IMR-90 (cell line): Measurements from ENCODE around the gene GPR17. TPM values are rescaled to one million over a fixed set of nuclear protein-coding genes. Genes with fewer than 3 reads are reported as not detected.
A peak's percentile ranks its signal among the peaks of the same experiment; 100 is the strongest.

Experiments
- ATAC-seq: fragments of 200-7000 bp; cut with Tn5 transposase; 2 replicates; pipeline ENCODE4 v1.9.1; 2020; ENCODE audit warnings: low read depth, mild to moderate bottlenecking, moderate library complexity
- BruUV-seq: library from RNA; stranded (reverse); fragments of 400-500 nt; replicated peaks from 2 replicates; lab custom pipeline; 2021; lab: Mats Ljungman, UMichigan
- CTCF ChIA-PET: fragments of 300-600 bp; formaldehyde crosslinking; extraction: SDS; loops from one replicate; lab custom pipeline; 2021; ENCODE audit warnings: antibody characterized with exemption; lab: Yijun Ruan, JAX
- POLR2A ChIA-PET: fragments of 300-600 bp; sonication (Branson Sonifier 250); formaldehyde crosslinking; loops from one replicate; lab custom pipeline; 2022; ENCODE audit warnings: antibody characterized with exemption; ENCODE audit not compliant: unreplicated experiment; lab: Charles Lee
- DNase-seq: peaks from one replicate; pipeline ENCODE4 v3.0.0; 2013
- H2AFZ ChIP-seq: replicated peaks from 2 replicates; pipeline ENCODE3; 2013; ENCODE audit warnings: low read length, mild to moderate bottlenecking; ENCODE audit not compliant: poor library complexity
- H2AK5ac ChIP-seq: 2 replicates; pipeline ENCODE4 v1.6.1; 2013; ENCODE audit warnings: low read depth, low read length, inconsistent platforms
- H2AK9ac ChIP-seq: replicated peaks from 2 replicates; pipeline ENCODE3; 2013; ENCODE audit warnings: mild to moderate bottlenecking, low read depth, low read length, moderate library complexity; ENCODE audit not compliant: poor library complexity
- H2BK120ac ChIP-seq: 2 replicates; pipeline ENCODE4 v1.6.1; 2013; ENCODE audit warnings: low read depth, low read length, inconsistent platforms
- H2BK15ac ChIP-seq: 3 replicates; pipeline ENCODE4 v1.6.1; 2013; ENCODE audit warnings: low read depth, low read length, inconsistent platforms
- H2BK20ac ChIP-seq: 2 replicates; pipeline ENCODE4 v1.6.1; 2013; ENCODE audit warnings: low read depth, mild to moderate bottlenecking, inconsistent platforms, low read length, moderate library complexity
- H2BK5ac ChIP-seq: 2 replicates; pipeline ENCODE4 v1.6.1; 2013; ENCODE audit warnings: mild to moderate bottlenecking, low read depth, low read length, inconsistent platforms; ENCODE audit not compliant: poor library complexity, severe bottlenecking
- H3K14ac ChIP-seq: replicated peaks from 2 replicates; pipeline ENCODE4 v1.6.1; 2013; ENCODE audit warnings: low read depth, low read length, inconsistent platforms
- H3K18ac ChIP-seq: 2 replicates; pipeline ENCODE4 v1.6.1; 2013; ENCODE audit warnings: low read depth, low read length, control low read depth
- H3K23ac ChIP-seq: 2 replicates; pipeline ENCODE4 v1.6.1; 2013; ENCODE audit warnings: low read depth, low read length, inconsistent platforms
- H3K27ac ChIP-seq: 2 replicates; pipeline ENCODE4 v1.5.1; 2013; ENCODE audit warnings: mild to moderate bottlenecking, control low read depth, low read length; ENCODE audit not compliant: insufficient read depth
- H3K27me3 ChIP-seq: 2 replicates; pipeline ENCODE4 v1.6.1; 2013; ENCODE audit warnings: low read length; ENCODE audit not compliant: control insufficient read depth, insufficient read depth
- H3K36me3 ChIP-seq: 2 replicates; pipeline ENCODE4 v1.6.1; 2013; ENCODE audit warnings: low read length, mixed read lengths; ENCODE audit not compliant: control insufficient read depth, insufficient read depth
- H3K4ac ChIP-seq: 2 replicates; pipeline ENCODE4 v1.6.1; 2013; ENCODE audit warnings: low read depth, low read length, inconsistent platforms
- H3K4me1 ChIP-seq: 2 replicates; pipeline ENCODE4 v1.6.1; 2013; ENCODE audit warnings: low read length, mixed read lengths; ENCODE audit not compliant: control insufficient read depth, insufficient read depth
- H3K4me2 ChIP-seq: 2 replicates; pipeline ENCODE4 v1.6.1; 2013; ENCODE audit warnings: low read depth, mild to moderate bottlenecking, control low read depth, low read length, moderate library complexity
- H3K4me3 ChIP-seq: 2 replicates; pipeline ENCODE4 v1.5.1; 2013; ENCODE audit warnings: low read depth, mild to moderate bottlenecking, control low read depth, low read length, moderate library complexity; ENCODE audit not compliant: insufficient read depth
- H3K56ac ChIP-seq: 2 replicates; pipeline ENCODE4 v1.6.1; 2013; ENCODE audit warnings: low read length, inconsistent platforms; ENCODE audit not compliant: insufficient read depth; ENCODE audit errors: extremely low read depth
- H3K79me1 ChIP-seq, 2 experiments: 2 replicates each; pipeline ENCODE4 v1.6.1; 2013; ENCODE audit warnings: low read length in 2 of 2, inconsistent platforms in 1 of 2, low read depth in 1 of 2
- H3K9ac ChIP-seq: 2 replicates; pipeline ENCODE4 v1.6.1; 2013; ENCODE audit warnings: low read depth, low read length, control low read depth
- H3K9me1 ChIP-seq: 2 replicates; pipeline ENCODE4 v1.6.1; 2013; ENCODE audit warnings: low read length, inconsistent platforms; ENCODE audit not compliant: insufficient read depth
- H3K9me3 ChIP-seq: 2 replicates; pipeline ENCODE4 v1.6.1; 2013; ENCODE audit warnings: low read length; ENCODE audit not compliant: control insufficient read depth, insufficient read depth
- H4K20me1 ChIP-seq: 2 replicates; pipeline ENCODE4 v1.6.1; 2013; ENCODE audit warnings: low read length, inconsistent platforms; ENCODE audit not compliant: insufficient read depth
- H4K5ac ChIP-seq: 2 replicates; pipeline ENCODE4 v1.6.1; 2013; ENCODE audit warnings: mild to moderate bottlenecking, low read depth, low read length, control low read depth
- H4K8ac ChIP-seq, 2 experiments: 2 replicates each; pipeline ENCODE4 v1.6.1; 2013; ENCODE audit warnings: low read depth in 2 of 2, low read length in 2 of 2, control low read depth in 1 of 2, inconsistent platforms in 1 of 2
- H4K91ac ChIP-seq: 2 replicates; pipeline ENCODE4 v1.6.1; 2013; ENCODE audit warnings: low read depth, low read length, inconsistent platforms; ENCODE audit not compliant: insufficient read depth
- BHLHE40 ChIP-seq: fragments of 150-350 bp; IDR thresholded peaks from 2 replicates; pipeline ENCODE4 v1.6.1; 2016; ENCODE audit warnings: mild to moderate bottlenecking, low read depth, low read length
- CEBPB ChIP-seq: IDR thresholded peaks from 2 replicates; pipeline ENCODE4 v1.6.1; 2012; ENCODE audit warnings: low read depth, low read length, improper control_type of control experiment
- CHD1 ChIP-seq: IDR thresholded peaks from 2 replicates; pipeline ENCODE4 v1.6.1; 2012; ENCODE audit warnings: low read depth, low read length, improper control_type of control experiment
- CTCF ChIP-seq: conservative IDR thresholded peaks from 2 replicates; pipeline ENCODE4 v1.5.1; 2012; ENCODE audit warnings: mild to moderate bottlenecking, low read depth, low read length, improper control_type of control experiment
- ELK1 ChIP-seq: fragments of 150-350 bp; IDR thresholded peaks from 2 replicates; pipeline ENCODE4 v1.6.1; 2016; ENCODE audit warnings: low read depth, mild to moderate bottlenecking, low read length, moderate library complexity, borderline replicate concordance
- FOS ChIP-seq: fragments of 150-350 bp; IDR thresholded peaks from 2 replicates; pipeline ENCODE4 v1.6.1; 2016; ENCODE audit warnings: low read depth, low read length
- MAFK ChIP-seq: IDR thresholded peaks from 2 replicates; pipeline ENCODE4 v1.6.1; 2012; ENCODE audit warnings: low read depth, low read length, improper control_type of control experiment
- MAZ ChIP-seq: IDR thresholded peaks from 2 replicates; pipeline ENCODE4 v1.6.1; 2012; ENCODE audit warnings: low read depth, mild to moderate bottlenecking, low read length, improper control_type of control experiment, moderate library complexity, borderline replicate concordance
- MXI1 ChIP-seq: IDR thresholded peaks from 2 replicates; pipeline ENCODE4 v1.6.1; 2012; ENCODE audit warnings: low read depth, mild to moderate bottlenecking, low read length, moderate library complexity, borderline replicate concordance
- NFE2L2 ChIP-seq: fragments of 150-350 bp; IDR thresholded peaks from 2 replicates; pipeline ENCODE4 v1.6.1; 2016; ENCODE audit warnings: low read depth, mild to moderate bottlenecking, low read length
- POLR2A ChIP-seq: IDR thresholded peaks from 2 replicates; pipeline ENCODE4 v1.6.1; 2012; ENCODE audit warnings: mild to moderate bottlenecking, low read depth, low read length
- RAD21 ChIP-seq: IDR thresholded peaks from 2 replicates; pipeline ENCODE4 v1.6.1; 2012; ENCODE audit warnings: low read length, improper control_type of control experiment
- RCOR1 ChIP-seq: IDR thresholded peaks from 2 replicates; pipeline ENCODE4 v1.6.1; 2012; ENCODE audit warnings: mild to moderate bottlenecking, low read length, improper control_type of control experiment; ENCODE audit not compliant: insufficient replicate concordance
- RFX5 ChIP-seq: IDR thresholded peaks from 2 replicates; pipeline ENCODE4 v1.8.0; 2012; ENCODE audit warnings: low read depth, mild to moderate bottlenecking, low read length, moderate library complexity
- SMC3 ChIP-seq: fragments of 150-350 bp; IDR thresholded peaks from 2 replicates; pipeline ENCODE4 v1.6.1; 2016; ENCODE audit warnings: low read depth, mild to moderate bottlenecking, antibody characterized with exemption, low read length, moderate library complexity
- USF2 ChIP-seq: fragments of 150-350 bp; IDR thresholded peaks from 2 replicates; pipeline ENCODE4 v1.6.1; 2017; ENCODE audit warnings: mild to moderate bottlenecking, antibody characterized with exemption, low read length, low read depth
- WGBS, 2 experiments: methylation state at CpG; one replicate each; pipeline versions ENCODE4 v1.1.5 to v1.1.7; 2013; ENCODE audit warnings: missing lambda C conversion rate in 2 of 2; ENCODE audit not compliant: insufficient read length in 1 of 2; ENCODE audit errors: extremely low coverage in 2 of 2; 5-methylcytosine and 5-hydroxymethylcytosine counted together
- dilution Hi-C: fragments of 300-500 bp; cut with HindIII; formaldehyde crosslinking; loops from one replicate; pipeline ENCODE4 v1.14.3; 2018; ENCODE audit warnings: low sequenced_read_pairs; ENCODE audit not compliant: unreplicated experiment
- in situ Hi-C: fragments of 300-500 bp; cut with MboI; formaldehyde crosslinking; loops from 3 replicates; pipeline ENCODE4 v1.14.3; 2019; ENCODE audit warnings: low sequenced_read_pairs, inconsistent platforms, mixed read lengths
- intact Hi-C: fragments of 100-400 bp; cut with micrococcal nuclease; formaldehyde crosslinking; loops from 2 replicates; pipeline ENCODE4 v1.10.0; 2022
- polyA plus RNA-seq, 3 experiments: library from polyadenylated mRNA; depleted of rRNA; stranded (reverse); fragments of >200 nt; gene quantifications; 2 replicates each; pipeline ENCODE4 v1.2.3, GENCODE V29; 2012; ENCODE audit warnings: low replicate concordance in 1 of 3
- total RNA-seq: library from RNA; depleted of rRNA; stranded (reverse); fragments of >200 nt; gene quantifications from 2 replicates; pipeline ENCODE4 v1.2.3, GENCODE V29; 2012

Gene GPR17
- total and polyA plus RNA-seq, 2 of the 4 experiments (the other 2 are of a cell fraction): not detected

GRCh38 chr2:127694986-127695385, 49.0 kb downstream of the GPR17 start:
- Histone ChIP-seq H4K5ac (no peak overlapping the region), H2BK120ac (no peak overlapping the region), H2BK20ac (no peak overlapping the region), H3K23ac (no peak overlapping the region), H4K91ac (no peak overlapping the region), H3K4me1 (no peaks in the 10 kb centered on the region), H2BK15ac (no peak overlapping the region), H3K4me2 (no peak overlapping the region), H3K18ac (no peak overlapping the region), H3K27ac (no peak overlapping the region), H3K14ac (no peak overlapping the region), H4K20me1 (no peaks in the 10 kb centered on the region), H3K79me1 (peaks cover 0 to 3% of the 10 kb centered on the region in 2 experiments; a peak in 1 of 4 replicates), H2AFZ (peak overlapping the region; percentile 43), H3K27me3 (no peaks in the 10 kb centered on the region), H3K9ac (no peak overlapping the region), H3K36me3 (no peaks in the 10 kb centered on the region), H2AK9ac (no peak overlapping the region), H3K56ac (no peak overlapping the region), H3K4ac (no peak overlapping the region), H3K9me3 (peaks cover 6% of the 10 kb centered on the region), H4K8ac (no peak overlapping the region), H3K4me3 (no peak overlapping the region), H2AK5ac (no peak overlapping the region), H2BK5ac (no peak overlapping the region), H3K9me1 (peaks cover 3% of the 10 kb centered on the region; the same call in 1 of the 2 replicates)
- in situ Hi-C loops: no loop called here
- dilution Hi-C loops: no loop called here
- ChIA-PET CTCF (interaction anchor here (0.6 kb wide), 1 partner anchor 20 kb away, joined by 3 read pairs; no protein-coding TSS in a partner anchor), POLR2A (no interaction called here)
- no TSS peak for BruUV-seq
- no peak for TF ChIP-seq RCOR1
- TF ChIP-seq FOS: no peak
- no peak for TF ChIP-seq USF2
- TF ChIP-seq RFX5: no peak
- no peak for TF ChIP-seq RAD21
- no peak for TF ChIP-seq POLR2A
- no peak for TF ChIP-seq CEBPB
- no peak for TF ChIP-seq NFE2L2
- no peak for TF ChIP-seq MAFK
- no peak for TF ChIP-seq CTCF
- TF ChIP-seq ELK1: no peak
- TF ChIP-seq SMC3: no peak
- no peak for TF ChIP-seq BHLHE40
- no peak for TF ChIP-seq MAZ
- TF ChIP-seq MXI1: no peak
- TF ChIP-seq CHD1: no peak
- DNase-seq (peak; percentile 17), ATAC-seq (peak; percentile 24; the same call in 1 of the 2 replicates)
- intact Hi-C loops: loop anchor here (1.0 kb wide), 1 partner anchor 104 kb away; no protein-coding TSS in a partner anchor
- WGBS, 2 experiments: 97% methylated on average over 5 of the region's 9 CpGs; no CpG with 5 or more reads in 1 of the 2 experiments
